ENCODE results near the gene ANKRD40CL.
"Not testable (repeated sequence)": the region's sequence is repeated elsewhere in the genome, so short reads cannot be mapped to it uniquely, and the experiment has no call there.

ANKRD40CL gene, protein sequence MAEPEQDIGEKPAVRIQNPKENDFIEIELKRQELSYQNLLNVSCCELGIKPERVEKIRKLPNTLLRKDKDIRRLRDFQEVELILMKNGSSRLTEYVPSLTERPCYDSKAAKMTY

DNA sequence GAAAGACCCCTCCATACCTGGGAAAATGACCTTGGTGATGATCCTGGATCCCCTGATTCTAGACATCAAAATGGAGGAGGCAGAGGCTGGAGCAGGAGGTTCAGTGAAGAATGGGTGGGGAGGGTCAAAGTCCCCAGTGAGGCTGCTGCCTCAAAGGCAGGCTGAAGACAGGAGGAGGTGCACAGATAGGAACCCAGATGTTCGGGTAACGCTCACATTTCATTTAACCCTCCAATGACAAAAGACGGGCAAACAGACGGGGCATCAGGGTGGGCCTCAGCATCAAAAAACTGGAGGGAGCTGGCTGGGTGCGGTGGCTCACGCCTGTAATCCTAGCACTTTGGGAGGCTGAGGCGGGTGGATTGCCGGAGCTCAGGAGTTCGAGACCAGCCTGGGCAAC lies at the start of gene ANKRD40CL:
Gene ANKRD40CL, minus strand, starts transcription at position 73 of the 400 bp plus-strand sequence. CDS start 605 bp downstream, outside the sequence.
- no peak for DNase-seq

DNA sequence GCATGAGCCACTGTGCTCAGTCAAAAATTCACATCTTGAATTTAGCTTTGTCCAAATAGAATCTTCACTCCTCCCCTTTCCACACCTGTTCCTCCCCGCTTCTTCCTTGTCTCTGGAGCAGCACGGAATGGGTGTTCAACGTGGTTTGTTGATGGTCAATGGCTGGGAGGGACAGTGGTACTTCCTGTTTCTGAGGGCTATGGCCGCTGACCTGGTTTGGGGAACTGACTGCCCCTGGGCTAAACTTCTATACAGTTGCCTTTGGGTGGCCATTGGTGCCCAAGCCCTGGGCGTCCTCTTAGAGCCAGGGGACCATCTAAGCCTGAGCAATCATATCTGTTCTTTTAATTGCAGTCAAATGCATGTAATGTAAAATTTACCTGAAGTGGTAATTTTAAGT lies 49.0 kb upstream of the ANKRD40CL start:
- DNase-seq, result no peak

DNA sequence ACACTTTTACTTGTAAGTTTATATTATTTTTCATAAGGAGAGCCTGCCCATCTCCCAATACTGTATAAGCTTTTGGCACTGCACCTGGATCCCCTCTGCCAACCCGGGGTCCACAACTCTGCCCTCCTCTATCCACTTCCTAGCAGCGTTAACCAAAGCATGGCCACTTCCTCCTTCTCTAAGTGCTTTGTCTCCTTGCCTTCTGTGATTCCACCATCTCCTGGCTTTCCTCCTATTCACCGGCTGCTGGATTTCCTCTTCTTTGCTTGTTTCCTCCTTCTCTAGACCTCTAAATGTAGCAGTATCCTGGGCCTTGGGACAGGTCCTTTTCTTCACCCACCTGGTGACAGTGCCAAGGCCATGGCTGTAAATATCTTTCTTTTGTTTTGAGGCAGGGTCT lies 48.1 kb upstream of the ANKRD40CL start:
- DNase-seq, result no peak

DNA sequence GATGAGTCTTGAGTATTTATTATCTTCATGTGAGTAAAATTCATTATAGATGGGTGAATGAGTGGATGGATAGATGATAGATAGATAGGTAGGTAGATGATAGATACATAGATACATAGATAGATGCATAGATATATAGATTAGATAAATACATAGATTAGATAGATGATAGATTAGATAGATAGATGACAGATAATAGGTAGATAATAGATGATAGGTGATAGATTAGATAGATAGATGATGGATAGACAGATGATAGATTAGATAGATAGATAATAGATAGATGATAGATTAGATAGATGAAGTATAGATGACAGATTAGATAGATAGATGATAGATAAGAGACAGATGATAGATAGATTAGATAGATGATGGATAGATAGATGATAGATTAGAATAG lies 46.3 kb upstream of the ANKRD40CL start:
- DNase-seq, result no peak

DNA sequence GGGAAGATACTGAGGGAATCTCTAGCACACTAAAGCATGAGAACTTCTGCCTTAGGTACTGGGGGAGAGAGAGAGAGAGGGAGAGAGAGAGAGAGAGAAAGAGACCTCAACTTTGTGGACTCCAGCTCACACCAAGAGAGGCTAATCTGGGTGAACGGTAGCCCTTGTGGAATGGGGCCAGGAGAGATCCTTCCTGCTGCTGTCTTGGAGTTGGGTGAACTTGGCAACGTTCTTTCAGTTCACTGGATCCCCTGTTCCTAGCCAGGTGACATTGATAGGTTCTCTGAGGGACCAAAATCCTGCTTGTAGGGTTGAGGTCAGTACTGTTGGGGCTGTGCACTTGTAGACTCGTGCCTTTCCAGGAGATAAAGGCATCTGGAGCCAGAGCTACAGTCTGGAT lies 41.6 kb upstream of the ANKRD40CL start:
- no peak for DNase-seq

DNA sequence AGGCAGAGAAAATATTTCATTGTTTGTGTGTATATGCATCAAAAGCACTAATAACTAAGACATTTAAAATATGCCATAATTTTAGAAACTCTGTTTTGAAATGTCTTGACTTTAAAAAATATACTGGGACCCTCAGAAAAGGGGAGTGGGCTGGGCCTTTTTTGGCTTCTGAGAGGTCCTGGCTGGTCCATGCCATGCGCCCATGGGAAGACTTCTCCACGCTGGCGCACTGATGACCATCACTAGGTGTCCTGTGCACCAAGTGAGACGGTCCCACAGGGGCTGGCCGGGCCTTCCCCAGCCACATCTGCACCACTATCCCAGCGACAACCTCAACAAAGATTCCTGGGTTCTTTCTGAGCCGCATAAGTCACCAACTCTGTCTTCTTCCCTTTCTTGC lies 41.1 kb upstream of the ANKRD40CL start:
- DNase-seq, result no peak

DNA sequence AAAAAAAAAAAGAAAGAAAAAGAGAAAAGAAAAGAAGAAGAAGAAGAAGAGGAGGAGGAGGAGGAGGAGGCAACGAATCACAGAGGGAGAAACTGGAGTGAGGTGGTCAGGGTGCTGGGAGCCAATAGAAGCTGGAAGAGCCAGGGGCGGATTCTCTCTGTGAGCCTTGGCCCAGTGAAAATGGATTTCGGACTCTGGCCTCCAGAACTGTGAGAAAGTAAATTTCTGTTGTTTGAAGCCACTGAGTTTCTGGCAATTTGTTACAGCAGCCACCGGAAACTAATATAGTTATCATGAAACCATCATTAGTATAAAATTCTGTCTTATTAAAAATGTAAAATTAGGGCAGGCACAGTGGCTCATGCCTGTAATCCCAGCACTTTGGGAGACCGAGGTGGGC lies 40.4 kb upstream of the ANKRD40CL start:
- no peak for DNase-seq

DNA sequence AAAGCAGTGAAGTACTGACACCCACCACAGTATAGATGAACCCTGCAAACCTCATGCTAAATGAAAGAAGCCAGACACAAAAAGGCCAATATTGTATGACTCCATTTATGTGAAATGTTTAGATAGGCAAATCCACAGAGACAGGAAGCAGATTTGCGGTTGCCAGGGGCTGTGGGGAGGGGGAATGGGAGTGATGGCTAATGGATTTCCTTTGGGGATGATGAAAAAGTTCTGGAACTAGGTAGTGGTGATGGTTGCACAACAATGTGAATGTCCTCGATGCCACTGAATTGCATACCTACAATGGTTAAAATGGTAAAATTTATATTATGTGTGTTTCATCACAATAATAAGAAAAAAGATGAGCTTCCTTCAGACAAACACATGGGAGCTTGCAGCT lies 39.7 kb upstream of the ANKRD40CL start:
- DNase-seq, result no peak

DNA sequence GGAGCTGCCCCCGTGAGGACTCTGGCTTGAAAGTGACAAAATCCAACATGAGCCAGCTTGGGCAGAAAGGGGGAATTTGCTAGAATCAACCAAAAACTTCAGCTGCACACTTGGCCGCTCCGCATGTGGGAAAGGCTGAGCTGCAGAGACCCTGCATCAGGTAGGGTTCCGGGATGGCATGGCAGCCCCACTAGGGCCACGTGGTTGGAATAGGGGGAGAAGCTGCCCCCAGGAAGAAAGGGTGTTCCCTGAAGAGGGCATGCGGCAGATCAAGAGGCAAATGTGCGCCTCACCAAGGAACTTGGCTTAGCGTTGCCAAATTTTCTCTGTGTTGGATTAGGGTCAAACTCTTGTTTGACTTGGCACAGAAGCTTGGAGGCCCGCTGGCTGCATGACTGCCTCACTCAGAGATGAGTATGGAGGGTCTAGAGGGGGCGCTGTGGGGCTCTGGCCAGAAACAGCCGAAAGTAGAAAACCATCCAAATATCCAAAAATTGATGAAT lies 38.9 kb upstream of the ANKRD40CL start:
- no peak for DNase-seq

DNA sequence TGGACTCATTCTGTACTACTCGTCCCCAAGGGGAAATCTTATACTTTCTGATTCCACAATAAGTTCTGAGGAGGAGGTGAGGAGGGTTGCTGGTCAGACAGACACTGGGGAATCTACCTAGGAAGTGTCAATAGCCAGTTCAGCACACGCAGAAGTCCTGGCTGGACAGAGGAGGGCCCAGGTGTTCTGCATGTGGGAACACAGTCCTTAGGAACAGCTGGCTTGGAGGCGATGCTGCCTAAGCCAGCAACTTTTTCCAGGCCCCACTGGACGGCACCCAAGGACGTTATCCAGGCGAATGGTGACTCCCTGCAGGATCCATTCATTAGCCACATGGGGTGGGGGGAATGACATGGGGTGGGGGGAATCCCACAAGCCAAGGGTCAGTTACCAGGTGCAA lies 38.2 kb upstream of the ANKRD40CL start:
- DNase-seq, result no peak

DNA sequence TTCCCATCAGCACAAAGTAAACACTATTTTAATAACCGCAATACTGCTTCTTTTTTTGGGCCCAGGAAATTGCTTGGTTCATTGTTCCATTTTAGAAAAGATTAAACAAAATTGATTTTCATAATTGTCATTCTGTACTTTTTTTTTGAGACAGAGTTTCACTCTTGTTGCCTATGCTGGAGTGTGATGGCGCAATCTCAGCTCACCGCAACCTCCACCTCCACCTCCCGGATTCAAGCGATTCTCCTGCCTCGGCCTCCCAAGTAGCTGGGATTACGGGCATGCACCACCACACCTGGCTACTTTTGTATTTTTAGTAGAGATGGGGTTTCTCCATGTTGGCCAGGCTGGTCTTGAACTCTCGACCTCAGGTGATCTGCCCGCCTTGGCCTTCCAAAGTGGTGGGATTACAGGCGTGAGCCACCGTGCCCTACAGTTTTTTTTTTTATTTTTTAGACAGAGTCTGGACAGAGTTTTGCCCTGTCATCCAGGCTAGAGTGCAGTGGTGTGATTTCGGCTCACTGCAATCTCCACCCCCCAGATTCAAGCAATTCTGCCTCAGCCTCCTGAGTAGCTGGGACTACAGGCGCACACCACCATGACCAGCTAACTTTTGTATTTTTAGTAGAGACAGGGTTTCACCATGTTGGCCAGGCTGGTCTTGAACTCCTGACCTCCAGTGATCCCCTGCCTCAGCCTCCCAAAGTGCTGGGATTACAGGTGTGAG lies 37.6 kb upstream of the ANKRD40CL start:
- DNase-seq, result not testable (repeated sequence)

DNA sequence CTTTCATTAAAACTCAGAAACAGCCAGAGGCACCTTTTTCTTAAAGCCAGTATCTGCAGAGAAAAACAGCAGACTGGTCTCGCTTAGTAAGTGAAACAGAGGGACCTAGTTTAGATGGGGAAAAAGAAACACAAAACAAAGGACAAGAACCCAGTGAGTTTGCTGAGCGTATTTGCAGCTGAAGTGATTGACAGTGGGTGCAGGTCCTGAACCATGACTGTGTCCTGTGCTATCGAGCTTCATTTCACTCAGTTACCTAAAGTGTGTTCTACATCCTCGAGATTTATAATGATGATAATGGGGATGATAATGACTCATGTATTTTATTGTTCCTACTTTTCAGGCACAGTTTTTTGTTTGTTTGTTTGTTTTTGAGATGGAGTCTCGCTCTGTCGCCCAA lies 36.4 kb upstream of the ANKRD40CL start:
- DNase-seq, result no peak

DNA sequence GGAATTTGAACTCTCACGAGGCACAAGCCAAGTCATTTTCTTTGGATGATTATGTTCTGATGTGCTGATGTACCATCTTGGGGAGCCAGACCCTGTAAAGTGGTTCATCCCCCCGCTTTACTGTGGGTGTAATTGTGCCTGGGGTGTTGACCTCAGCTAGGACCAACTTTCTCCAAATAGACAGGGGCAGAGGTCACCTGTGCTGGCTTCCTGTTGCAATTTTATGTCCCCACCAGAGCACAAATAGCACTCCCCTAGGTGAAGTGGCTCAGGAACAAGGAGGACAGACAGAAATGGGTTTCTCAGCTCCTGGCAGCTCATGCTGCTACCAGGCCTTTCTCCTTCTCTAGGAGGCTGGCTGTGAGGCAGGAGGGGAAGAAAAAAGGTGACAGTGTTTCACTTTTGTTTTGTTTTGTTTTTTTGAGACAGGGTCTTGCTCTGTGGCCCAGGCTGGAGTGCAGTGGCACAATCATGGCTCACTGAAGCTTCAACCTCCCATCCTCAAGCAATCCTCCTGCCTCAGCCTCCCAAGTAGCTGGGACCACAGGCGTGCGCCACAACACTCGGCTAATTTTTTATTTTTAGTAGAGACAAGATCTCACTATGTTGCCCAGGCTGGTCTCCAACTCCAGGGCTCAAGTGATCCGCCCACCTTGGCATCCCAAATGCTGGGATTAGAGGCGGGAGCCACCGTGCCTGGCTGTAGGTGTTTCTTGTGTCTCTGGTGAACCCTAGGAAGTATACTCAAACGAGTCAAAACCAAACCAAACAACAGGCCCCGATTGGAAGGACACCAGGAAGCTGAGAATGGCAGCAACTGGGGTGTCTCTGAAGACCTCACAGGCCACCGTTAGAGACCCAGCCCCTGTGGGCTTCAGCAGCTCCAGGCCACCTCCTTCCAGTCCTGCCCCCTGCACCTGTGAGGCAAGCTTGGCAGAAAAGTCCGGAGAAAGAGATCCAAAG lies 35.6 kb upstream of the ANKRD40CL start:
- DNase-seq, result no peak

DNA sequence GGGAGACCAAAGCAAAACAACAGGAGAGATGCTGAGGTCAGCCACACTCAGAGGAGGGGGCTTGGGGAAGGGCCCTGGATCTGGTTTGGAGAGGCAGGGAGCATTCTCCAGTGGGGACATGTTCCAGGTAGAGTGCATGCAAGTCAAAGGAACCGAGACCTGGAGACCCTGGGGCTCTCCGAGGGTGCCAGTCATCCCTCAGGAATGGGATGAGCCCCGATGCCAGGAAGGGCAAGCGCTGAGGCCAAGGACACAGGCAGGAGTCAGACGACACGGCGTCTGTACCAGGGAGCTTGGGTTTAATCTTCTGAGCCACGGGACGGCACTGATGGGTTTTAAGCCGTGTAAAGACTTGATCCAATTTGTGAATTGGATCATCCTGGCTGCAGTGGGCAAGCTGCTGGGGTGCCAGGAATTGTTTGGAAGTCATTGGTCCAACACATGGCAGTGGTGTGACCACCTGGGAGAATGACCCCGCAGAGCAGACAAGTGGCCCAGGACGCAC lies 32.9 kb upstream of the ANKRD40CL start:
- DNase-seq, result peak; percentile 99

DNA sequence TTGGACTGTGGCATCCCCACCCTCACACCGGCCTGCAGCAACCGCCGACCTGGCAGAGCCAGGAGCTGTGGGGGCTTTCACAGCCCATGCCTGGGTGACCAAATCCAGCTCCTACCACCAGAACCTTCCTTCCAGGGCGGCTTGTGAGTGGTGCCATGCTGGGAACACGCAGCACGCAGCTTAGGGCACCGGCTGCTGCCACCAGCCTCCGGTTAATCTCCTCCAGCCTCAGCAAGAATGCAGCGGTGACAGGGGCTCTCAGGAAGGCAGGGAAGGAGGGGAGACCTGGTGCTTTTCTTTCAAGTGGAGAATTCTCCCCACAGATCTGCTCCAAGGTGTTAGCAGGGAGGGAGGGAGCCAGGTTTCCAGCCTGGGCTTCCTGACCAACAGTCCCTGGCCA lies 32.3 kb upstream of the ANKRD40CL start:
- DNase-seq, result peak; percentile 85

DNA sequence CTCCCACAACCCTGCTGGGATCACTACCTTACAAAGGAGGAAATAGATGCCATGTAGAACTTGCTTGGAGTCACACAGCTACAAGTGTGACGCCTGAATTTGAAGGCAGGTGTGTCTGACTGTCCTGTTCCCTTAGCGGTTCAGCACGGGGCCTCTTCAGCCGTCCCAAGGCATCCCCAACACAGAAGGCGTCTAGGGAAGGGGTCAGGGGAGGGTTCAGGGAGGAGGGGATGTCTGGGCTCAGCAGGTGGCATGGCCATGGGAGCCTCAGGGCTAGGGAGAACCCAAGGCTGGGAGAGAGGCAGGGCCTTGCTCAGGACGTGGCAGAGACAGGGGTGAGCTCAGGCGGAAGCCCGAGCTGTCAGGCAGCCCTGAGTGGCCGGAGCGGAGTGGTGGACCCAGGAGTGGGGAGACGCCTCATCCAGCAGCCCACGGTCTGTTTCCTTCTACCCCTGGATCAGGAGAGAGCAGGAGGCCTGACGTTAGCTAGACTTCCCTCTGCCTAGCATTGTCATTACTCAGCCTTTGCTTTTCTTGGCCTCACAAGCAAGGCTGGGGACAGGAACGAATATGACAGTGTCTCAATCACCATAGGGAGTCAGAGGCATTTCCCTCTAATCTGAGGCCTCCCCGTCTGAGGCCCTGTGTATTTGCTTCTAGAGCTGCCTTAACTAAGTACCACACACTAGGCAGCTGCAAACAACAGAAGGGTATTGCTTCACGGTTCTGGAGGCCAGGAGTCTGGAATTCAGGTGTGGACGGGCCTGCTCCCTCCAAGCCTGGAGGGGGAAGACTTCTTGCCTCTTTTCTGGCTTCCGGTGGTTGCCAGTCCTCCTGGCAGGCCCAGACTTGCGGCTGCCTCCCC lies 31.3 kb upstream of the ANKRD40CL start:
- DNase-seq, result peak; percentile 87

DNA sequence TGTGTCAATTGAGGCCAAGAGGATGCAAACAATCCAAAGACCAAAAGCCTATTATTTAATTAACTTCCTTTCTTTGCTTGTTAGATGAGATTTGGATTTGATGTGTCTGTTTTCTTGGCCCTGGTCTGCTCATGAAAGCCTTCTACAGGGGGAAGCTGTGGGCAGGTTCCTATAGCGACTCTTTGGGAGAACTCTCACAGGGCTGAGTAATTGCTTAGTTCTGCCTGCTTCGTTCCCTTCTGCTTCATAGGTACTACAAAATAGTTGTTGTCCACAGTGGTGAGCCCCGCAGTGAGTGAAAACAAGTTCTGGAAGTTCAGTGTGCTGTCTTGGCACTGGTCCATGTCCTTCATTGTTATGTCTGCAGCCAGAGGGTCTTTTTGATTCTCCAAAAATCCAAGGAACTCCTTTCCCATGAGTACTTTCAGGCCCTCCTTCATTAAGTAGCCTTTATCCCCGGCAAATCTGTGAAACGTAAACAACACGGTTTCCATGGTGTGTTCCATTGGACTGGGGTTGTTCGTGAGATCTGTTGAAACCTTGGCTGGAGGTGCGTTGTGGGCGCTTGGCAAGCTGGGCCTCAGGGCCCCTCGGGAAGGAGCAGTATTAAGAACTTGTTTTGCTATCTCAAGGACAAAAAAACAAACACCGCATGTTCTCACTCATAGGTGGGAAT lies 30.0 kb upstream of the ANKRD40CL start:
- peak; percentile 86 for DNase-seq

DNA sequence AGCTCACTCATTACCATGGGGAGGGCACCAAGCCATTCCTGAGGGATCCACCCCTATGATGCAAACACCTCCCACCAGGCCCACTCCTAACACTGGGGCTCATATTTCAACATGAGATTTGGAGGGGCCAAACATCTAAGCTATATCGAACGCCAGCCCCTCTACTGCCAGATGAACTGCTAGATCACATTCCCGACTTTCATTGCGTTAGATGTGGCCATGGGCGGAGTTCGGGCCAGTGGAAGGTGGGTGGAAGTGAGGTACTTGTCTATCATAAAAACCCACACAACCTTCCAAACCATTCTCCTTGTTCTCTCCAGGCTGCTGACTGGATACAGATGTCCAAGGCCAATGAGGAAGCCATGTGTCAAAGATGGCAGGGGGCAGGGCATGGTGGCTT lies 27.0 kb upstream of the ANKRD40CL start:
- DNase-seq, result peak; percentile 62

DNA sequence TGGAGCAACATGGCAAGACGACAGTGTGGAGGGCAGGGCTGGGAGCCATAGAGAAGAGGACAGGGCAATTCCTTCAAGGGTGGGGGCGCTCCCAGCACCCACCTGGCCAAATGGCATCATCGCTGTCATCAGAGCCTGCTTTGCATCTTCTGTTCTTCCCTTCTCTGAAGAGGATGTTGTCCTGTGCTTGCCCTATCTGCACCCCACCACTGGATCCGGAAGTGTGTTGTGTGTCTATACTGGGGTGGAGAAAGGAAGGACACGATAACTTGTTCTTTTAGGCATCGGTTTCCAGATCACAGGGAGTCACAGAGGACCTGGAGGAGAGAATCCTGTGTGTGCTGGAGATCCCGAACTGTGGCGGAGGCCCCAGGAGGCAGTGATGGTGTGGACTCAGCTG lies 25.7 kb upstream of the ANKRD40CL start:
- DNase-seq, result no peak

DNA sequence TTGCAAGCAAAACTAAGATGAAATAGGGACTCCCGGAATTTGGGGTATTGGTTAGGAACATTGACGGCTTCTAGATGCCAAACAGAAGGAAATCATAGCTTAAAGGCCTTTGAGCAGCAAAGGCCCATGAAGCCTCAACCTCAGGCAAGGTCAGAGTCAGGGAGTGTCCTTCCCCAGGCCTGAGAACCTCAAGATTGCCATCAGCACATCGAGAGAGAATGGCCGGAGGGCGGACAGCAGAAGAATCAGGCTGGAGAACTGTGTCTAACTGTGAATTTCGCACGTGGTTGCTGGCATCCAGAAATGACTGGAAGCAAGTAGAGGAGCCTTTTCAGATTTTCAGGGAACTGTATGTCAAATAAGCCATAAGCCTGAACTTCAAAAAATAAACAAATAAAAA lies 24.8 kb upstream of the ANKRD40CL start:
- DNase-seq, result no peak

DNA sequence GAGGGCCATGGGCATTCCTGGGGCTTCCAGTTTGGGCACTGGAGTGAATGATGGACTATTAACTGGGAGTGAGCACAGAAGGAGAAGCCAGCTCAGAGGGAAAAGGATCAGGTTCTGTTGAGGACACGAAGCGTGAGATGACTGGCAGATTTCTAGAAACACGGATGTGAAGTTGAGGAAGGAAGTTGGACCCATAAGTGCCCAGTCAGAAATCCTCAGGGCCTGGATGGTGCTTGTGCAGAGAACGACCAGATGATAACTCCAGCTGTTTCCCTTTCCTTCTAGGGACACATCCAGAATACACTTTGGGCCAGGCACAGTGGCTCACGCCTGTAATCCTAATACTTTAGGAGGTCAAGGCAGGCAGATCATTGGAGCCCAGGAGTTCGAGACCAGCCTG lies 23.3 kb upstream of the ANKRD40CL start:
- DNase-seq, result no peak

DNA sequence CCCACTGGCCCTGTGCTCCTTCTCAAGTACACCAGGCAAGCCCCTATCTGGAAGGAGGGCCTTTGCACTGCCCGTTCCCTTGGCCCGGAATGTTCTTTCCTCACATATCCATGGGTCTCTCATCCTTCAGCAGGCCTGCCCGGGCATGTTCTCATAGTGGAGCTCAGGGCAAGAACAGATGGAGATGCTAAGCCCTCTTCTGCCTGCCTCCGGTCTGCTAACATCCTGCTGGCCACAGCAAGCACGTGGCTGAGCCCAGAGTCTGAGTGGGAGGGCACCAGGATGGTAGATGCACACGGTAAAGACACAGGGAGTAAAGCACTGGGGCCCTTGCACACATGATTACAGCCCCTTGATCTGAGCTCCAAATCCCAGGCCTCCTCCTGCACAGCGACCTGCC lies 19.8 kb upstream of the ANKRD40CL start:
- peak; percentile 96 for DNase-seq
